Retina (tissue), 1 donor: ENCODE measurements around the gene ARHGDIB.

Source experiments
- DNase-seq: peaks from one replicate; pipeline ENCODE4 v3.0.0-alpha.2; 2016

Gene ARHGDIB

GRCh38 chr12:14961466-14962152, at the start of gene ARHGDIB:
TSS of gene ARHGDIB (minus strand) at chr12:14961601. CDS start at chr12:14950712, 10,889 bp downstream.
- DNase-seq: no peak

DNA sequence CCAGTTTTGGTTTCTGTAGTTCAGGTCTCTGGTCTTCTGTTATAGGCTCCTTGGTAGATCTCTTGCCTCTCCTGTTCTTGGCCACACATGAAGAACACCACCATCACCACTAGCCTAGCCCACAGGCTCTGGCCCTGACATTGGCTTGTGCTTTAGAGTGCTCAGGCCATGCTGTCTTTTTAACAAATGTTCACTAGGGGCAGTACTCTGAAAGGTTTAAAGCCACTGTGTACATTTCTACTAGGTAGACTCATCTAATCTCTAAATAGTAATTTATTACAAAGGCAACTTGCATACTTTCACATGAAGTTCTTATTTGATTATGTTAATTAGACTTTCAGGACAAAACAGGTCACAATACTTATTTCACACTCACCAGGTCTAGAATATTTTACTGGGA, 49.8 kb upstream of the ARHGDIB start:
- DNase-seq: no peak

DNA sequence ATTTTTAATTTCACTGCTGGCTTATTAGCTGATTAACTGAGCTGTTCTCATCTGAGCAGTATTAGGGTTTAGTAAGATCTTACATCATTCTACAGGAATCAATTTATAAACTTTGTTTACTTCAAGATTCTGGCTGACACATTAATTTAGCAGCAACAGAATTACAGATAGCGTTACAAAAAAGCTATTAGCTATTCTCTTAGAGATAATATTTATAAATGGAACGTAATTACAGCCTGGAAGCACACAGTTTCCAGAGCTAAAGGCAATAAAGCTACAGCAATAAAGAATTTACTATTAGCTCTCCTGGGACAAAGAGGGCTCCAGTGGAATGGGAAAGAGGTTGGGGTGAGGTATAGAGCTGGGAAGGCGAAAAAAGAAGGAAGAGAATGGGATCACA, 46.1 kb upstream of the ARHGDIB start:
- DNase-seq: no peak

- no peak for DNase-seq
Observed at GRCh38 chr12:15005064-15005463, 43.7 kb upstream of the ARHGDIB start.

GRCh38 chr12:15004421-15004820, 43.0 kb upstream of the ARHGDIB start:
- no peak for DNase-seq

DNA sequence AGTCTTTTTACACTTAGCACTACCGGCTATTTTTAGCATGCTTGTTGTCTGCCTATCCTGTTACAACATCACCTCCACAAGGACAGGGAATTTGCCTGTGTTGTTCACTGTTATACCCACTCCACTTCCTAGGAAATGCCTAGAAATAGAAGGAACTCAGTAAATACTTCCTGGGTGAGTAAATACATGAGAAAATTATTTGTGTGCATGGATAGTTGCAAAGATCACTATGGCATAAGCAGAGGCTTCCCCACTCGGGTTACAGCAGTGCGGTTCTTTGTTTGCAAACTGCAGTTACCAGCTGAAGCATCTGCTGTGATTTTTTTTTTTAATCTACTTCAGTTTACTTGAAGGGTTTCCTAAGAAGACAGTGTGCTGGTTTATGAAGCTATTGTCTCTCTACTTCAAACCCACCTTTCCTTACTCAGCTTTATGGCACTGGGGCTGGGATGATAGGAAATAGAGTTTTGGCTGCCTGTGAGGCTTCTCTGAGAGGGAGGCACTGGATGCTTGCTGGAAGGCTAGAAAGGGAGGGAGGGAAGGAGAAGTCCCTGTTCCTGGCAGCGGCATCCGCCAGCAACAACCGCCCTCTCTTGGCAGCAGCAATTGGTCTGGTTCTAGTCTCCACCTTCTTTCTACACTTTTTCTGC, 40.5 kb upstream of the ARHGDIB start:
- DNase-seq: peak; percentile 61

GRCh38 chr12:15000575-15000974, 39.2 kb upstream of the ARHGDIB start:
- no peak for DNase-seq

- no peak for DNase-seq
Observed at GRCh38 chr12:14999695-15000365, 38.4 kb upstream of the ARHGDIB start.

DNA sequence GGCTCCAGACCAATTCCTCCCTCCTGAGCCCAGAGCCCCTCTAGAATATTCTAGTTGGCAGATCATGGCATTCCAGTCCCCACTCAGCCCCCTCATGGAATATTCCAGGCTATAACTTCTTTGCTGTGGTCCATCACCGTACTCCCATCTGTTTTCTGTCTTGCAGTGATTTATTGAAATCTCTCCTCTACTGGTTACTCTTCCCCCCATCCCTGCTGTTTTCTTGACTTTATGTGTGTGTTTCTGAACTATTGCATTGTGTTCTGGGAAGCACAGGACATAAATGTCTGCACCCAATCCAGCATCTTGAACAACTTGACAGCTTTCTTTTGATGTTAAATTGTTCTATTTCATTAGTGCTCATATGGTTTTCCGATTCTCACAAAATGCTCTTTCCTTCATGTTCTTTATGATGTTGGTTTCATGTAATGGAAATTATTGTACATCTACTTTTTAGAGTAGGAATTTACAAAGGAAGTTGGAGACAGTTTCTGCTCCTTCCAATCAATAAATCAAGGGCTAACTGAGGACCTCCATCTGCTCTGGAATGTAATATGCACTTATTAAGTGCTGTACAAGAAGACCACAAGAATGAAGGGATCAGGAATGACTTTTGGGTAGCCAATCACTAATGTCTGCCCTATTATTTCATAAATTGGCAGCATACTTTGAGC, 37.8 kb upstream of the ARHGDIB start:
- no peak for DNase-seq

DNA sequence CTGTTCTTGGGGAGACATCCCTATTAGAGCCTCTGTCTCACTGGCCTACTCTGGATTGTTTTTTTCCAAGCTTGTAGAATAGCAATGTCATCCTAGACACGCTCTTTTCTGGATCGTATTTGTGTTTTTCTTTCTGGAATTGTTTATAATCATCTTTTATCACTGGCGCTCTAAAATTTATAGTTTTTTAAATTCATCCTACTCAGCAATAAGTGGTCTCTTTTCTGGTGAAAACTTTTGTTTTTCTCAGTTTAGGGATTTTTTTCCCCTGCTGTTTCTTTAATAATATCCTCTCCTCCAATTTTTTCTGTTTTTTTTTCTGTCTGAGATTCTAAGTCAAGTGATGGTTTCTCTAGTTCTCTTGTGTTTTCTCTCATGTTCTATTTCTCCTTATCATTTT, 36.6 kb upstream of the ARHGDIB start:
- DNase-seq: no peak

DNA sequence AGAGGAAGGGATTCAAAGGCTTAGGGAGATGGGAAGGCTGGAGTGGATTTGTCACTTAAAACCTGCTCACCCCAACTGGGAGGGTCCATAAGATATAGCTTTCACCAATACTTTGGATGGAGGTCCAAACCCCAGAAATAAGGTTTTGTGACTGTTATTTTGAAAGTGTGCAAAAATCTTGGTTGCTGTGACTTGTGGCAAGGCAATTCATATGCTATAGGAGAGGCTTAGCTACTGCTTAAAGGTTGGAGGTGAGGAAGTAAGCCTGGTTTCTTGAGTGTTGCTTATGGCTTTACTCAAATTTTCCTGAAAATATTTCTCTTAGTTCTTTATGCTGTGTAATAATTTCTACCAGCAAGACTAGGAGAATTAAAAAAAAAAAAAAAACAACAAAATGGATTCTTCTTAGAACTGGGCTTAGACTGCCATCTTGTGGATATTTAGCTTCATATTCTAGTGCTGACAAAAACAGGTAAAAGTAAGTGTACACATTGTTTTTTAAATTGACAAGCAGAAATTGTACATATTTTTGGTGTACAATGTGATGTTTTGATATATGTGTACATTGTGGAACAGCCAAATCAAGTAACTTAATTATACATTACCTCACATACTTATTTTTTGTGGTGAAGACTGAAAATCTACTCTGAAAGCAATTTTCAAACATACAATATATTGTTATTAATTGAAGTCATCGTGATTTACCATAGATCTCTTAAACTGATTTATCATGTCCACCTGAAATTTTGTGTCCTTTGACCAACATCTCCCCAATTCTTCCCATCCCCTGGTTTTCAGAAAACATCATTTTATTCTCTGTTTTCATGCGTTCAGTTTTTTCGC, 34.4 kb upstream of the ARHGDIB start:
- DNase-seq: peak; percentile 41

DNA sequence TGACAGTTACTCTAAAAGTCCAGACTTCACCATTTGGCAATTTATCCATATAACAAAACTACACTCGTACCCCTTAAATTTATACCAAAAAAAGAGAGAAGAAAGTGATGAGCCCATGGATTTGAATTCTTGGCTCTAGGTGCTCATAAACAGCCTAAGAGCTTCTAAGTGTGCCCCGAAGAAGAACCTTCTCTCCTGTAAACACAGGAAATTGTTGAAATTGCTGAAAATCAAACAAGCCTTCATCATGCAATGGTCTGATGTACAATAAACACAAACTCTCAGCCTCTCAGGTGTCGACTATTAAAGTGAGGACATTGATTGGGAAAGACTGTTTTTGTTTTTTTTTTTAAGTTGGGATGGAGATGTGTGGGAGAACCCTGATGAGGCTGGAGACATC, 33.2 kb upstream of the ARHGDIB start:
- no peak for DNase-seq

DNA sequence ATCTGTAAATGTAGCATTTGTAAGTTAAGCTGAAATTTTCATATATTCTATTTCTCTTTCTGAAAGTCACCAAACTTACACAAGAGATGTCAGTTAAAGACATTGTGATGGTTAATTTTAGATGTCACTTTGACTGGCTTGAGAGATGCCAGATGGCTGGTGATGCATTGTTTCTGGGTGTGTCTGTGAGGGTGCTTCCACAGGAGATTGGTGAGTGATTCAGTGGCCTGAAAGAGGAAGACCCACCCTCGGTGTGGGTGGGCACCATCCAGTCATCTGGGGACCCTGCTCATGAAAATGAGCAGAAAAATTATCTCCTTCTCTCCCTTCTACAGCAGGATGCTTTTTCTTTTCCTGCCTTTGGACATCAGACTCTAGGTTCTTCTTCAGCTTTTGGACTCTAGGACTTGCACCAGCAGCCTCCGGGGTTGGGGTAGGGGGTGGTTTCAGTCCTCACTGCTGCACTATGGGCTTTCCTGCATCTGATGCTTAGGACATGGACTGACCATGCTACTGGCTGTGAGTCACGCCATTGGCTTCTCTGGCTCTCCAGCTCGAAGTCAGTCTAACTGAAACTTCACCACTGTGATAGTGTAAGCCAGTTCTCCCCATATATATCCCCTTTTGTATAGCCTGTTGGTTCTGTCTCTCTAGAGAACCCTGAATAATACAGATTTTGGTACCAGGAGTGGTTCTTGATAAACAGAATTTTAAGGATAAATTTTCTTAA, 32.3 kb upstream of the ARHGDIB start:
- DNase-seq: no peak

GRCh38 chr12:14993117-14993516, 31.7 kb upstream of the ARHGDIB start:
- DNase-seq: no peak

DNA sequence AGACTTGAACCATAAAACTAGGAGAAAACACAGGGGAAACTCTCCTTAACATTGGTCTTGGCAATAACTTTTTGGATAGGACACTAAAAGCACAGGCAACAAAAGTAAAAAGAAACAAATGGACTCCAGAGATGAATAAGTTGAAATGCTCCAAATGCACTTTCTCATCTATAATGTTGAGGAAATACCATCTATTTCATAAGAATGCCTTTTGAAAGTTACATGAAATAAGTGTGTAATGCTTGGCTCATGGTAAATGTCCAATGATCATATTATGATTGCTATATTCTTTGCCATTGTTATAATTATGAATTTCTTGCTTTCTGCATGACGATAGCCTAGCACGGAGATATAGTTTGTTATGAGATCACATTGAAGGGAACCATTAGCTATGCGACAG, 31.3 kb upstream of the ARHGDIB start:
- DNase-seq: no peak

DNA sequence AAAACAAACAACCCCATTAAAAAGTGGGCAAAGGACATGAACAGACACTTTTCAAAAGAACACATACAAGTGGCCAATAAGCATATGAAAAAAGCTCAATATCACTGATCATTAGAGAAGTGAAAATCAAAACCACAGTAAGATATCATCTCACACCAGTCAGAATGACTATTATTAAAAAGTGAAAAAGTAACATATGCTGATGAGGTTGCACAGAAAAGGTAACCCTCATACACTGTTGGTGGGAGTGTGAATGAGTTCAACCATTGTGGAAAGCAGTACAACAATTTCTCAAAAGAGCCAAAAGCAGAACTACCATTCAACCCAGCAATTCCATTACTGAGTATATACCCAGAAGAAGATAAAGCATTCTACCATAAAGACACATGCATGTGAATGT, 29.7 kb upstream of the ARHGDIB start:
- DNase-seq: no peak

DNA sequence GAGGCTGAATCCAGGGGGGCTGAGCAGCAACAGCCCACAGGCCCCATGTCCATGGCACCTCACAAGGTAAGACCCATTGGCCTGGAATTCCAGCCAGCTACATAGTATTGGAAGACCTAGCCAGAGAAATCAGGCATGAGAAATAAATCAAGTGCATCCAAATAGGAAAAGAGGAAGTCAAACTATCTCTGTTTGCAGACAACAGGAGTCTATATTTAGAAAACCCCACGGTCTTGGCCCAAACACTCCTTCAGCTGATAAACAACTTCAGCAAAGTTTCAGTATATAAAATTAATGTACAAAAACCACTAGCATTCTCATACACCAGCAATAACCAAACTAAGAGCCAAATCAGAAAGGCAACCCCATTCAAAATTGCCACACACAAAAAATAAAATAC, 28.4 kb upstream of the ARHGDIB start:
- DNase-seq: no peak

DNA sequence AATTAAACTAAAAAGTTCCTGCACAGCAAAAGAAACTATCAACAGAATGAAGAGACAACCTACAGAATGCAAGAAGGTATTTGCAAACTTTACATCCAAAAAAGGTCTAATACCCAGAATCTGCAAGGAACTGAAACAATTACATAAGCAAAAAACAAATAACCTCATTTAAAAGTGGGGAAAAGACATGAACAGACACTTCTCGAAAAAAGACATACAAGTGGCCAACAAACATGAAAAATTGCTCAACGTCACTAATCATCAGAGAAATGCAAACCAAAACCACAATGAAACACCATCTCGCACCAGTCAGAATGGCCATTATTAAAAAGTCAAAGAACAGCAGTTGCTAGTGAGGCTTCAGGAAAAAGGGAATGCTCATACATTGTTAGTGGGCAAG, 26.6 kb upstream of the ARHGDIB start:
- DNase-seq: no peak

DNA sequence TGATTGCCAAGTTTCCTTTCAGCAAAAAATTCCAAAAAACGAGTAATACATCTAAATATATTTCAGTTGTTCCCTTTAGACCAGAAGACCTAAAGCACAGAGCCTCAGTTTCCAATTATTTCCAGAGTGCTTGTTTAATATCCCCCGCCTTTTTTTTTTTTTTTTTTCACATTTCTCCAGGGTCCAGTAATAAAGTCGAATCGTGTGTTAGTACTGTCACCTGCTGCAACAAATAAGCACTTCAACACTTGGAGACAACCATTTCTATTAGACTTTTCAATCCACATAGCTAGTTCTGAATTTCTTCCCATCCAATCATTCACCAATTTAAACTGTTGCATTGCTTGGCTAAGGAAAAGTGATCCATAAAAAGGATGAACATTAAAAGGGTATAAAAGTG, 25.0 kb upstream of the ARHGDIB start:
- no peak for DNase-seq

DNA sequence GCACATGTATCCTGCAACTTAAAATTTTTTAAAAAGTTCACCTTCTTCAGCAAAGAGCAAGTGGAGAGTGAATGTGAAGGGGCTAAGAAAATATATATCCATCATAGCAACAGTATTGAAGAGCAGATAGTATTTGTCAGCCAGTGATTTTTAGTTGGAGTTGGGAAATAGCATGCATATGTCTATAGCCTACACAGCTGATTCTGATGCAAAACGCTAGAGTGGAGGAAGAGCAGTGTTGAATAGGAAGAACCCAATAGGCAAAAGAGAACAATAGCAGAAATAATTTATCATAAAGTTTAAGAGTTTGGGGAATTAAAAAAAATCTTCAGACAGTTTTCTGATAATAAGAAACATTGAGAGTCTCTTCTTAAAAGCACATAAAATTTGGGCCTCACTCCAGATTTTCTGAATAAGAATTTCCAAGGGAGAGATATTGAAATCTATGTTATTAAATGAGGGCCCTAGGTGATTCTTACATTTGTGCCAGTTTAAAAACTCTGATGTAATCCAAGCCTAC, 23.4 kb upstream of the ARHGDIB start:
- DNase-seq: no peak

GRCh38 chr12:14984036-14984435, 22.6 kb upstream of the ARHGDIB start:
- DNase-seq: no peak

GRCh38 chr12:14982991-14983390, 21.6 kb upstream of the ARHGDIB start:
- DNase-seq: no peak
